GM11168 (cell line): ENCODE measurements around the gene FCRL2.
"Not testable (repeated sequence)": the region's sequence is repeated elsewhere in the genome, so short reads cannot be mapped to it uniquely, and the experiment has no call there.

Source experiments
- in situ Hi-C: fragments of 300-500 bp; cut with MboI; formaldehyde crosslinking; loops from one replicate; pipeline ENCODE4 v1.12.0; 2022; ENCODE audit warnings: low sequenced_read_pairs; ENCODE audit not compliant: unreplicated experiment

The FCRL2 gene

DNA sequence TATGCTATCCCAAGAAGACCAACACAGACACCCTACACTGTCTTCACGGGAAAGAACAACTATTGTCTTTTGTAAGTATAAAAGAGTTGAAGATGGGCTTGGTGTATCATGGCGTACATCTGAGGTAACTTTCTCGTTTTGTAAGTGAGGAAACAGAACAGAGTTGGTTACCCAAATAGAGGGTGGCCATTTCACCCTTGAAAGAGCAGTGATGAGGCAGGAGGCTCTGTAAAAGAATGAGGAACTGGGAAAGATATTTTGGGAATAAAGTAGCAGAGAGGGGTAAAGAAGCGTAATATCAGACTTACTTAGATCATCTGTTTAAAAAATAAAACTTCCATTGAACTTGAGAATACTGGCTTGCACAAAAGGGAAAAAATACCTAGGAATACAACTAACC, 18.9 kb downstream of the FCRL2 start:
- in situ Hi-C loops: no loop called here

GRCh38 chr1:157753611-157754010, 23.3 kb downstream of the FCRL2 start:
- in situ Hi-C loops: no loop called here

DNA sequence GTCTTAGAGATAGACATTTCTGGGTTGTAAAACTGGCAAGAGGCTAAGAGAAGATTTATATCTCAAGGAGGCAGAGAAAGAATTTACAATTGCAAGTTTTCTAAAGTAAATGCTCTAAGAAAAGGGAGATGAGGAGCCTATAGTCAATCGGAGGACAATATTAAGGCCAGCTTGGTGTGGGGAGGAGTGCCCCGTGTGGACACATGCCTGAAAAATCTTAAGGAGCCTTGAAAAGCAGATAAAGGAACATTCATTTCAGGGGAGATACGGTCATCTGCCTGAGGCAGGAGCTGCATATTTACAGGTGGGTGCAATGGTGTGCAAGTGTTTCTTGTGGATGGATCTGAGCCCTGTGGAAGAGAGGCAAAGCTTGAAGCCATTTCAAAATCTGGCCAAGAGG, 25.6 kb downstream of the FCRL2 start:
- in situ Hi-C loops: no loop called here

DNA sequence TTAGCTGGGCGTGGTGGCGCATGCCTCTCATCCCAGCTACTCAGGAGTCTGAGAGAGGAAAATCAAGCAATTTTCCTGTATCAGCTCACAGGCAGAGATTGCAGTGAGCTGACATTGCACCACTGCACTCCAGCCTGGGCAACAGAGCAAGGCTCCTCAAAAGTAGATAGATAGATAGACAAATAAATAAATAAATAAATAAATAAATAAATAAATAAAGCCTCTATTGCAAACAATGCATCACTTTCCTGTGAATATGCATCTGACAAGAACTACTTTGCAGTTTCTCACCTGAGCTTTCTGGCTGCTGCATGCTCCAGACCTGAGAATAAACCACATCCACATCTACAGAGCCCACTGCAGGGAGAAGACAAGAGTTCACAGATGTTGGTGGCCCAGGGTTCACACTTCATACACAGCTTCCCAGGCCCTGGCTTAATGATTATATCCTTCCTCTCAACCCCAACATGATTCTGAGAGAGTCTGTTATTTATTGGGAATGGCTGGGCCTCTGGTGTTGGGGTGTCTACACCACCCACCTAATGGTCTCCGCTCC, 28.6 kb downstream of the FCRL2 start:
- in situ Hi-C loops: no loop called here

GRCh38 chr1:157739229-157739901, 37.6 kb downstream of the FCRL2 start:
- in situ Hi-C loops: no loop called here

DNA sequence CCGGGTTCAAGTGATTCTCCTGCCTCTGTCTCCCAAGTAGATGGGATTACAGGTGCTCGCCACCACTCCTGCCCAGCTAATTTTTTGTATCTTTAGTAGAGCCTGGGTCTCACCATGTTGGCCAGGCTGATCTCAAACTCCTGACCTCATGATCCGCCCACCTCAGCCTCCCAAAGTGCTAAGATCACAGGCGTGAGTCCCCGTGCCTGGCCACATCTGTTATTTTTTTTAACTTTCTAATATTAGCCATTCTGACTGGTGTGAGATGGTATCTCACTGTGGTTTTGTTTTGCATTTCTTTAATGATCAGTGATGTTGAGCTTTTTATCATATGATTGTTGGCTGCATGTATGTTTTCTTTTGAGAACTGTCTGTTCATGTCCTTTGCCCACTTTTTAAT, 40.9 kb downstream of the FCRL2 start:
- in situ Hi-C loops: not testable (repeated sequence)

DNA sequence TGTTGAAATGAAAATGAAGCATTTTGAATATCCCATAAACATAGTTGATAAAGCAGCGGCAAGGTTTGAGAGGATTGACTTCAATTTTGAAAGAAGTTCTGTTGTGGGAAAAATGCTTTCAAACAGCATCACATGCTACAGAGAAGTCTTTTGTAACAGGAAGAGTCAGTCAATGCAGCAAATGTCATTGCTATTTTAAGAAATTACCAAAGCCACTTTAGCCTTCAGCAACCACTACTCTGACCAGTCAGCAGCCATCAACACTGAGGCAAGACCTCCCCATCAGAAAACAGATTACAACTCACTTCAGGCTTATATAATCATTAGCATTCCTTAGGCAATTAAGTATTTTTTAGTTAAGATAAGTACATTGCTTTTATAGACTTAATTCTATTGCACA, 42.6 kb downstream of the FCRL2 start:
- in situ Hi-C loops: no loop called here

DNA sequence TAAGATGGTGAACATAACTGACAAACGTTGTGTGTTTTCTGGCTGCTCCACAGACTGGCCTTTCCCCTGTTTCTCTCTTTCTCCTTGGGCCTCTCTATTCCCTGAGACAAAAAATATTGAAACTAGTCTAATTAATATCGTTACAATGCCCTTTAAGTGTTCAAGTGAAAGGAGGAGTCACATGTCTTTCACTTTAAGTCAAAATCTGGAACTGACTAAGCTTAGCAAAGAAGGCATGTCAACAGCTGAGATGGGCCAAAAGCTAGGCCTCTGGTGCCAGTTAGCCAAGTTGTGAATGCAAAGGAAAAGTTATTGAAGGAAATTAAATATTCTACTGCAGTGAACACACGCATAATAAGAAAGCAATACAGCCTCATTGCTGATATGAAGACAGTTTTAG, 44.2 kb downstream of the FCRL2 start:
- in situ Hi-C loops: no loop called here

- in situ Hi-C loops: no loop called here
Observed at GRCh38 chr1:157725221-157725577, 51.7 kb downstream of the FCRL2 start.

DNA sequence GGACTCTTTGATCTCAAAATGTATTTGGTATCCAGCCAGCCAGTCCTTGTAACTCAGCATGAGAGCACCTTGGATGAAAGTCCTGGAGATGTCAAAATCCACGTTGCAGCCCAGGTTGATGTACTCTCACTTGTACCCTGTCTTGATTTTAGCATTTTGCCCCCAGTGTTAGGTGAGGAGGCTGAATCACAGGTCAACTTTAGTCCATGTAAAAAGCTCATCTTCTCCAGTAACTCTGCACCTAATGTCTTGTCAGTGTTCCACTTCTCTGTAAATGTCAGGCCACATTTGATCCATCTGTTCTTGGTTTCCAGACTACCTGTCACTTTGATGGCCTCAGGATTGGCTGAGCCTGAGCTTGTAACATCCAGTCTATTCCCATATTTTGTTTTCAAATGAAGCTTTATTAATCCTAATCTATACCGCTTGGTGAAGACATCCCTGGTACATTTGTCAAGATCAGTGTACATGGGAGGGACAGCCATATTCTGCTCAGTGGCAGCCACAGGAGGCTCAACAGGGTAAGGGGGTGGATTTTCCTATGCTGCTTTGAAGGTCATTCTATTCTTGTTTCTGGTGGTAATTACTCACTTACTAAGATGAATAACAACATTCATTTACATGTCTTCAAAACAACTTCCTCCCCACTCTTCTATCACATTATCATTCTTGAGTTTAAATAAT, 52.3 kb downstream of the FCRL2 start:
- in situ Hi-C loops: no loop called here

DNA sequence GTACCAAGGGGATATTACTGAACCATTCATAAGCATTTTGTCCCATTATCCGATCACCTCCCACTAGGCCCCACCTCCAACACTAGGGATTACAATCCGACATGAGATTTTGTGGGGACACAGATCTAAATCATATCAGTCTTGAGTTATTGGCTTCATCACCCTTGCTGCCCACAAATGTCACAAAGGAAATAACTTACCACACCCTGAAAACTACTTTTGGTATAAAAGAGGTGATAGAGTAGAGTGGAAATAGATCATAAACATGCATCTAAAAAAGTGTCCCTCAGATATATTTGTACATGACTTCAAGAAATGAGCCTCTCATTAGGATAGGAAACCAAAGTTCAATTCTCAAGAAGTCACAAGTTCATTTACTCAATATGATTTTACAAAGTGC, 53.8 kb downstream of the FCRL2 start:
- in situ Hi-C loops: no loop called here

- in situ Hi-C loops: no loop called here
Observed at GRCh38 chr1:157721985-157722384, 54.9 kb downstream of the FCRL2 start.

DNA sequence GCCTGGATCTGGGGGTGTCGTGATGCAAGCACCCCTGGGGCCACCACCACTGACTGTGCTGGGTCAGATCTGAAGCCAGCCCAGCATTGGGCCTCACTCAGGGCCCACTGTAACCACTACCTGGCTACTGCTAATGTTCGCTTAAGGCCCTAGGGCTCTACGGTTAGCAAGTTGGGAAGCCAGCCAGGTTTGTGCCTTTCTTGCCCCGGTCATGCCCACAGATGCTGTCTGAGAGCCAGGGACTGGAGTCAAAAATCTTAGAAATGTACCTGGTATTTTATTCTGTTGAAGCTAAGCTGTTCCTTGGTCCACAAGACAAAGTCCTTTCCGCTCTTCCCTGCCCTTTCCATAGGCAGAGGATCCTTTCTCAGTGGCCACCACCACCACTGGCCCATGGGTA, 61.2 kb downstream of the FCRL2 start:
- in situ Hi-C loops: no loop called here

DNA sequence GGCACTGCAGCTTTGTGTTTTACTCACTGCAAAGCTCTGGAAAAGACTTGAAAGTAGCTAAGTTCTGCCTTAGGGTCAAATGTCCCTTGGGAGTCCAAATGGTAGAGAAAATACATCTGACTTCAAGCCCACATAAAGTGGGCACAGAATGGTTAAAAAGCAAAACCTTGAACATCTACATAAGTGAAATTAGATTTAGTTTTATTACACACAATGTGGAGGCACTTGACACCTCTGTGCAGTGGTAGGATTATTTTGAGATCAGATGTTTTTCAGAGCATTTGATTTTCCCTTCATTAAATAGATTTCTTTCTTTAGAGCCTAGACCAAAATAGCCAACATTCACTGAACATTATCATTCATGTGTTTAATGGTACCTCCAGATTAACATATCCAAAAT, 65.1 kb downstream of the FCRL2 start:
- in situ Hi-C loops: no loop called here

GRCh38 chr1:157704878-157705277, 72.1 kb downstream of the FCRL2 start:
- in situ Hi-C loops: no loop called here

DNA sequence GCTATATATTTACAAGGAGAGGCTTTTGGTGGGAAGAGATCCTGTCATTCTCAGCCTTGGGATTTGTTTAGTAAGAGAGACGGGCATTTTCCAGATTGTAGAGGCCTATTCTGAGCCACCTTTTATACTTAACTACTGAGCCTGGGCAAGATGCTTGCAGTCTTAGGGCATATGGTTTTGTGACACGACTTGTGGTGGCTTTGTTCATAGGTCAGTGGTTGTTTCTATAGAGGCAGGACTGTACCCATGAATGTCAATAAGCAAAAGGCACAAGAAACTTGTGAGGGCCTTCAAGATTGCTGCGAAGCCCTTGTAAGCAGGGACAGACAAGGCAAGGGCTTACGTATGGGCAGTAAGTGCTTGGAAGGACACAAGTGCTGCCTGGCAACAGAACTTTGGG, 73.0 kb downstream of the FCRL2 start:
- in situ Hi-C loops: no loop called here

DNA sequence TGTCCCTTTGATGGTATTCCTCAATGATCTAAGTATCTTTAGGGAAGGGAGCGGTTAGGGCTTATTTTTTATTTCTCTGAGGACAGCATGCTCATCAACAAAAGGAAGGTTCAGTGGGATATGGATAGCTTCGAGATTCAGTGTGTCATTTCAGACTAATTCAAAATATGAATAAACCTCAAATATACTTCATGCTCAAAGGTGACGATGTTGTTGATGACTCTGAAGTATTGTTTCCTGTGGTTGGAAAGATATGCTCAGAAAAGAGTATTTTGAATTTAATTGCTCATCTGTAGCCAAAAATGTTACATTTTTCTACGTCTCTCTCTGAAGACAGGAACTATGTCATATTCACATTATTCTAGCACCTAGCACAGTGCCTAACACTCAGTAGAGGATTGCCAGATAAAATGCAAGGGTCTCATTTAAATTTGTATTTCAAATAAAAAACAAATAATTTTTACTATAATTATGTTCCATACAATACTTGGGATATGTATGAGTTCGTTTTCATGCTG, 74.6 kb downstream of the FCRL2 start:
- in situ Hi-C loops: no loop called here

GRCh38 chr1:157700732-157701131, 76.2 kb downstream of the FCRL2 start, which contains the start of gene FCRL3:
FCRL3 (minus strand) TSS chr1:157700769; CDS start chr1:157700489, 280 bp downstream.
- in situ Hi-C loops: no loop called here

GRCh38 chr1:157700305-157700704, 76.6 kb downstream of the FCRL2 start:
- in situ Hi-C loops: no loop called here

- in situ Hi-C loops: no loop called here
Observed at GRCh38 chr1:157697781-157698569, 79.0 kb downstream of the FCRL2 start.
